Skeletal muscle cell (primary cell): Measurements from ENCODE around the gene CXCR6.

Experiments used
- DNase-seq: peaks from one replicate; pipeline ENCODE4 v3.0.0-alpha.2; 2010; ENCODE audit warnings: low read depth
- H3K4me3 ChIP-seq: 2 replicates; pipeline ENCODE4 v1.5.1; 2011; ENCODE audit warnings: low read depth, mild to moderate bottlenecking, control low read depth, low read length, moderate library complexity

The CXCR6 gene

DNA sequence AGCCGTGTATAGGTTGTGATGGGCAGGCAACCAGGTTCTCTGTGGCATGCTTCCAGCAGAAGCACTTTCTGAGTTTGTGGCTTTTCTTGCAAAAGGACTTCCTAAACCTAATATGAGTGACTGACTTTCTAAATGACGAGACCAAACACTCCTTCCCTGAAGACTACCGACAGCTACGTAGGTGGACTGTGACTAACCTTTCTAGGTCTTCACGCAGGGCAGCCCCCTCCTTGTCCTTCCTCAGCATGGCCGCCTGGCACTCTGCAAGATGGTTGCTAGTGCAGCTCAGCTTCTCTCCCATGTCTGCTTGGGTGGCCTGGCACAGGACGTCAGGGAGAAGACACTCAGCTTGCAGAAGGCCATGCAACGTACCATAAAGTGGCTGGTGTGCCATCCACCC is 20.9 kb downstream of the CXCR6 start:
- H3K4me3 ChIP-seq = no peak overlapping the region
- DNase-seq = no peak

DNA sequence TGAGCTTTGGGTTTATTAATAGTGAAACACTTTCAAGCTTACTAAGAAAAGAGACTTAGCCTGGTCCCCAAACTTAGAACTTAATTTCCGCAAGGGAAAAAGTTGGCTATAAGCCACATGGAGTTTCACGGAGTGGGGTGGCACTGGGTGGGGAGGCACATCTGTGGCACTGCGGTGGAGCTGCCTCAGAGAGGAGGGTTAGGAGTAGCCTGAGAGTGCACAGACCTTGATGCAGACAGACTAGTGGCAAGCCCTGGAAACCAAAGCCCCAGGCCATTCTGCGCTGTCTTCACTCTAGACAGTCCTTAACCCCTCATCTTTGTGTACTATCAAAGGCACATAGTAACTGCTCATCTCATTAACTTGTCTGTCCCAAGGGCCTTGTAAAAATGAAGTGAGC is 22.0 kb downstream of the CXCR6 start:
- no peak overlapping the region for H3K4me3 ChIP-seq

DNA sequence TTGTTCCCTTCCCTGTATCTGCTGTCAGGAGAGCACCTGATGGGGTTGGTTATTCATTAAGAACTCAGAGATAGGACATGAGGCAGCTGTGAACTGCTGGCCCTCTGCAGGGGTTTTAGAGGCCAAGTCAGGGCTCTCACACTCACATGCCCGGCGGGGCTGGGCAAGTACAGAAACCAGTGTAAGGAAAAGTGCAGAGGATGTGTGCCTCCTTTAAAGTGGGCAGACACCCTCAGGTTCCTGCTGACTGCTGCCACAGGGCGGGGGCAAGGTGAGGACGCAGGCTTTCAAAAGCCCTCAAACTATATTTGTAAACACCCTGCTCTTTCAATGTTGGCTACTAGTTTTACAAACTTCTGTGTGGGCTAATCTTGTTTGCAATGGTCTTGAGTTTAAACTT is 22.4 kb downstream of the CXCR6 start:
- no peak overlapping the region for H3K4me3 ChIP-seq
- DNase-seq = no peak

More for the DNA sequence above, 22.0 kb downstream of the CXCR6 start:
- DNase-seq = no peak

DNA sequence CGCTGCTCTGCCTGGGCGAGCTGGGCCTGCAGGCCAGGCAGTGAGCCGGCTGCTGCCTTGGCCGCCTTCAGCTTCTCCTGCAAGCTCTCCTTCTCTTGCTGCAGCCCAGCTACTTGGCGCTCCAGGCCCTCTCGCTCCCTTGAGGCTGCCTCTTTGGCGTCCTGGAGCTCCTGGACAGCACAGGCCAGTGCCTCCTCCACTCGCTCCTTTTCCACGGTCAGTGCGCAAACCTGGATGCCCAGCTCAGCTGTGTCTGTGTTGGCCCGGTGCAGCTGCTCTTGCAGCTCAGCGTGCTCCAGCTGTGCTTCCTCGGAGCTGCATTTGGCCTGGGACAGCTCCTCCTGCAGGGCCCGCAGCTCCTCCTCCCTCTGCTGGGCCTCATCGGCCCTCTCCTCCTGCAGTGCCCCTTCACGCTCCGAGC is 23.1 kb downstream of the CXCR6 start:
- DNase-seq = no peak
- H3K4me3 ChIP-seq = no peak overlapping the region

DNA sequence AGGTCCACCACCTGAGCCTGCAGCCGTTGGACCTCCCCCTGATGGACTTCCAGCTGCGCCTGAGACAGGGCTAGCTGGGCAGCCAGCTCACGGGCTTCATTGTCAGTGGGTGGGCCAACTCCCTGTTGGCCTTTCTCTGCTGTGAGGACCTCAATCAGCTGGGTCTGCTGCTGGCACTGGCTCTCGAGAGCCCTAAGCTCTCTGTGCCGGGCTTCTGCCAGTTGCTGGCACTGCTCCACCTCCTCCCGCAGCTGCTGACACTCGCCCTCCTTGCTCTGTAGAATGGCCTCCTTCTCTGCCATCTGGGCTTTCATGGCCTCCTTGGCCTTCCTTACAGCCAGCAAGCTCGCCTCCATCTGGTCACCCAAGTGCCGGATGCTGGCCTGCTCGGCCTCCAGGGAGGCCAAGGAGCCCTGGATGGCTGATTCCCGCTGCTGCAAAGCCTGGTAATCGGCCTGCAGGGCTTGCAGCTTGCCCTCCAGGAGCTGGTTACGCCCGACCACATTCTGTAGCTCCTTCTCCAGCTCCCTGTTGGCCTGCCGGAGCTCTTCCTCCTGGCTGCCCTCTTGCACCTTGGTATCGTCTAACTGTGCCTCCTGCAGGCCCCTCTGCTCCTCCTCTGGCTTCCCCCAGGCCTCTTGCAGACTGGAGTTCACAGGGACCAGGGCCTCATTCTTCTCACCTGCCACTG is 23.8 kb downstream of the CXCR6 start:
- H3K4me3 ChIP-seq = no peak overlapping the region

DNA sequence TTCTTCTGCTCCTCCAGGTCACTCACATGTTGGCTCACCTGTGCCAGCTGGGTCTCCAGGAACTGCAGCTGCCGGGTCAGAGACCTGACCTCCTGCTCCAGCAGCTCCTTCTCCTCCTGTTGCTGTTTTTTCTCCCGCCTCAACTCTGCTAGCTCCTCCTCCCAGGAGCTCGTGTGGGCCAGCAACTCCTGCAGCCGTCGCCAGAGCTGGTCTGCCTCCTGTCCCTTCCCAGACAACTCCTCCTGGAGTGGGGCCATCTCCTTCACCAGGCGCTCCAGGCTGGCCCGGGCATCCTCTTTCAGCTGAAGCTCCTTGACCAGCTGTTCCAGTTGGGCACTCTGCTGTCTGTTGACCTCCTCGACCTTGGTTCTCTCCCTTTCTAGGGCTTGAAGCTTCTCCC is 24.5 kb downstream of the CXCR6 start:
- no peak for DNase-seq
- H3K4me3 ChIP-seq = no peak overlapping the region

More for the DNA sequence above, 23.8 kb downstream of the CXCR6 start:
- DNase-seq = no peak

DNA sequence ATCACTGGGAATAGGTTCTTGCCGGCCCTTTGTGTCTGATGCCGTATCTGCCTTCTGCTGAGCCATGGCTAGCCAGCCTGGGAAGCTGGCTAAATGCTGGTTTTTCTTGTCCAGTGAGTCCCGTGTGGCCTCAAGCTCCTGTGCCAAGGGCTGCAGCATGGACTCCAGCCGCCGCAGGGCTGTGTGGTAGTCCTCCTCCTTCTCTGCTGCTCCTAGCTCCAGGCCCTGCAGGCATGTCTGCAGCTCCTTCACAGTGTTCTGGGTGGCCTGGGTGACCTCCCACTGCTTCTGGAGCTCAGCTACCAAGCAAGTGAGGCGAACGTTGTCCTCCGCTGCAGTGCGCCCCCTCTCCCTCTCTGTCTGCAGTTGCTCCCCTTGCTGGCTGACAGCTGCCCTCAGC is 24.9 kb downstream of the CXCR6 start:
- no peak overlapping the region for H3K4me3 ChIP-seq
- DNase-seq = no peak

DNA sequence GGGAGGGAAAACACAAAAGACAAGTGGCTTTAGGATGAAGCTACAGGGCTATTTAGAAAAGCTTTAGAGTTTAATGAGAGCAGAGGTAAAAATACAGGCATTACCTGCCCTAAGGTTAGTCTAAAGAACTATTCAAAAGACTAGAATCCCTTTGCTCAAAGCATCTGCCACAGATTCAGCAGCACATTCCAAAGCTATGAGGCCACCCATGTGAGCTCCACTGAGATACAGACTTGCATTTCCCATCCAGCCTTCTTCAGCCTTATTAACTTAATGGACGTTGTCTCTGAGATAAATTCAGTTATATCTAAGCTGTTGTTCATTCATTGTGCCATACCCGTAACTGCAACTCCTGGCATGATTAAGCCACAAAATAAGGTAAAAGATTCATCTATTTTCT is 25.4 kb downstream of the CXCR6 start:
- no peak for DNase-seq

DNA sequence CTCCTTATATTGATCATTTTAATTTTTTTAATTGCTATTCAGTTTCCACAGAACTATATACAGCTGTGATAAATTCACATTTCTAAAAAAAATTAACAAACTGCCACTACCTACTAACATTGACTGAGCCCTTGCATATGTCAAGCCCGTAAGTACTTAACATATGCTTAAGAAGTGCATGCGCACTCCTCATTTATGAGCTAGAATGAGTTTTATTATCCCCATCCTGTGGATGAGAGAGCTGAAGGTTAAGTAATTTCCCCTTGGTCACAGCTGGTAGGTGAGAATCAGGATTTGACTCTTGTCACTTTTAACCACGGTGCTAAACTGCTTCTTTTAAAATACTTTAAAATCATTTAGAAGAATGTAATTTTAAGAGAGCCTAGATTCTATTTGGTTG is 25.9 kb downstream of the CXCR6 start:
- H3K4me3 ChIP-seq = no peak overlapping the region
- no peak for DNase-seq

More for the DNA sequence above, 25.4 kb downstream of the CXCR6 start:
- H3K4me3 ChIP-seq = no peak overlapping the region

DNA sequence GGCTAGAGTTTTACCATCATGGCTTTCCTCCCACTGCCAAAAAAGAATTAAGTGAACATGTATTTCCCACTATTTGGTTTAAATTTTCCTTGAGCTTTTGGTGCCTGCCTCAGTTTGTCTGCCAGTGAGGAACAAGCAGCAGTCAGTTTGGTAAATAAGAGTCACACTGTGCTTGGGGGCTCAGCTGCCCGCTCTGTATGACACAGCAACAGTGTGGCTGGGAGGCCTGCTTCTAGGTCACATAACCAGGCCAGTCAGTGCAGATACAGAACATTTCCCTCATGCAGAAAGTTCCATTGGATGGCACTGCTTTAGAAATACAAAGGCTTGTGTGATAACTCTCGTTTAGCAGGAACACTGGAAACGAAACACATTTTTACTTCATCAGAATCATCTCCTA is 26.7 kb downstream of the CXCR6 start:
- H3K4me3 ChIP-seq = no peak overlapping the region
- DNase-seq = no peak

DNA sequence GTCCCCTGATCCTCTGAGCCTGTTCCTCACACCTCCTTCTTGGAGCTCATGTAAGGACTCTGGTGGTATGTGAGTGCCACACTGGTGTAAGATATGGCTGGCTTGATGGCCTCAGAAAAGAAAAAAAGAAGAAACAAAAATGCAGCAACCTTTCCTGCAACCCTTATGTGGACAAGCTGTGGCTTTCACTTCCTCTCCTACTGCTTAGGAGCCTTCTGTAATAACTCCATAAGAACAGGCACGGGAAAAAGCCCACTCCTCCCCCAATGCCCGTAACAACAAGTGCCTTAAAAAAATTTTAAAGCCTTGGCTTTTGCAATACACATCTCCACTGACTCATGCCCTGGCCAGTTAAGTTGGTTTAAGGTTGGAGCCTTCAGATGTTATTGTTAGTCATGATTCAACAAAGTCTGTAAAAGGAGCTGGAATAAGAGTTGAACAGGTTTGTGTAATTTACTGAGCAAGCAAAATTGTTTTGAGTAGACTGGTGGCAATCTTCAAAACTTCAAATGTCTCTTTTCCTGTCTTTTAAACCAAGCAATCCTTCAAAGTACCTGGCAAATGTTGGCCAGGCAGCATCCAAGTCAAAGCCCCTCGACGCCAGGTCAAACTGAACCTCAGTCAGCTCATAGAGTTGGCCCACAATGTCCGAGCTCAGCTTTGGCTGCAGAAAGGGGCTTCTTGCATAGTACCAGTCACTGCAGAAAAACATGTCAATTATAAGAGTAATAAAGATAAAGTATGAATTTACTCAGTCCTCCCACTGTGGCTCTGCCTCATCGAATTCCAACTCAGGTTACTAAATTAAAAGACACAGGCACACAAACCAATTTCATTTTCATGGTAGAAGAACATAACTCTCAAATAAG is 29.5 kb downstream of the CXCR6 start:
- H3K4me3 ChIP-seq = no peak overlapping the region
- peak; percentile 81 for DNase-seq

DNA sequence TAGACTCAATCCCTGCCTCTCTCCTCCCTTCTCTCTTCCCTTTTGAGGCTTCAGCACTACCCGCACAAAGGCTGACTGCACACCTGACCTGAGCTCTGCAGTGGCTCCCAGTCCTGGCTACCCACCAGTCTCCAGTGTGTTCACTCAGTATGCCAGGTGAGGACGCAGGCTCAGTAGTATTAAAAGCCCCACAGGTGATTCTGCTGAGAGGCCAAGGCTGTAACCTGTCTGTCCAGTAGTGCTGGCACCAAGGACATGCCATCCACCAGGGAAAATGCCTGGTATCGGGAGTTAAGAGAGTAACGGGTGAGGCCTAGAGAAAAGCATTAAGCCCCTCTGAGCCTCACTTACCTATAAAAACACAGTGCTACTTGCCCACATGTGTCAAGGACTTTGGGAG is 31.4 kb downstream of the CXCR6 start:
- DNase-seq = no peak
- H3K4me3 ChIP-seq = no peak overlapping the region

DNA sequence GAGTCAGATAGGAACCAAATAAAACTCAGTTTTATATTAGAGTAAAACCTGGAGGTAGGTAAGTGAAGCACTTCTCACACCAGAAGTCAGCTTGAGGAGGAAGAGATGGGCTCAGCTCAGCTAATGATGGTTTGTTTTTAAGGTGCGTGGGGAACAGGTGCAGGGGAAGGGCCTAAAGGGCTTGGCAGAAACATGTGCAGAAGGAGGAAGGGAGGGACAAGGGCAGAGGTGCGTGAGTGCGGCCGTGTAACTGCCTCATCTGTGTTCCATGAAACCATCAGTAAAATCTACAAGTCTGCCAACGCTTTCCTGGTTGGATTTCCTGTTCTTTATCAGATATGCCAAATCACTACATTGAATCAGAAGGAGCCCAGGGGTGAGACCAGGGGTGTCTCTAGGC is 32.4 kb downstream of the CXCR6 start:
- no peak for DNase-seq

DNA sequence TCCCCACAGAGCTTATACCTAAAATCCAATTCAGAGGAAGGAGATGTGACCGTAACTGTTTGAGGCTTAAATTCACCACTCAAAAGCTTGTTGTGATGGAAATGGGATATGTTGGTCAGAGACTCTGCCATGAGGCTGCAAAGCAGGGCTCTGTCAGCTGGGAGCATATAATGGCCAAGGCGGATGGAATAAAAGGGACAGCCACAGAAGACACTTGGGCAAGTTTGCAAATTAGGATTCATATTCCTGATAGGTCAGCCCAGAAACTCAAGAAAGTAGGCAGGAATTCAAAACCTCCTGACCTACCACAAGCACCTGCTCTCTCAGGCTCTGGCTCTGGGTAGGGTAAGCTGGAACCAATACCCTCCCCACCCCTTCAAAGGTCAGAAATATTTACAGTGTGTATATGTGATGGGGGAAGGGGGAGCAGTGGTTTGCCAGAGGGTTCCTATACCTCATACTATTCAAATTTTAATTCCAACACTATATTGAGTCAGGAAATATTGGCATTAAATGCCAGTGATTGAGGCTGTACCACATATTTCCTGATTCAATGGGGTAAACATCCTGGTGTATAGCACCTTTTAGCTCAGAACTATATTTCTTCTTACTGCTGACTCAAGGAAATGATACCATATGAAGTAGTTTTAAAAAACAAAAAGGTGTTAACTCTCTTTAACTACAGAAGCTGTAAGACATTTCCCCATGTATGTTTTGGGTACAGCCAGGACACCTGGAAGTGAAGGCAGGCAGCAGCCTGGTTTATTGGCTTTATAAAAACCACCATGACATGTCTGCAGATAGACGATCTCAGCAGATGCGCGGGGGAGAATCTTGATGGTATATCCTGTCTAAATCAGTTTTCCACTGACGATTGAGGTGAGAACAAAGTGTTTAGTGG is 33.2 kb downstream of the CXCR6 start:
- H3K4me3 ChIP-seq = no peak overlapping the region
- no peak for DNase-seq

More for the DNA sequence above, 32.4 kb downstream of the CXCR6 start:
- H3K4me3 ChIP-seq = no peak overlapping the region

DNA sequence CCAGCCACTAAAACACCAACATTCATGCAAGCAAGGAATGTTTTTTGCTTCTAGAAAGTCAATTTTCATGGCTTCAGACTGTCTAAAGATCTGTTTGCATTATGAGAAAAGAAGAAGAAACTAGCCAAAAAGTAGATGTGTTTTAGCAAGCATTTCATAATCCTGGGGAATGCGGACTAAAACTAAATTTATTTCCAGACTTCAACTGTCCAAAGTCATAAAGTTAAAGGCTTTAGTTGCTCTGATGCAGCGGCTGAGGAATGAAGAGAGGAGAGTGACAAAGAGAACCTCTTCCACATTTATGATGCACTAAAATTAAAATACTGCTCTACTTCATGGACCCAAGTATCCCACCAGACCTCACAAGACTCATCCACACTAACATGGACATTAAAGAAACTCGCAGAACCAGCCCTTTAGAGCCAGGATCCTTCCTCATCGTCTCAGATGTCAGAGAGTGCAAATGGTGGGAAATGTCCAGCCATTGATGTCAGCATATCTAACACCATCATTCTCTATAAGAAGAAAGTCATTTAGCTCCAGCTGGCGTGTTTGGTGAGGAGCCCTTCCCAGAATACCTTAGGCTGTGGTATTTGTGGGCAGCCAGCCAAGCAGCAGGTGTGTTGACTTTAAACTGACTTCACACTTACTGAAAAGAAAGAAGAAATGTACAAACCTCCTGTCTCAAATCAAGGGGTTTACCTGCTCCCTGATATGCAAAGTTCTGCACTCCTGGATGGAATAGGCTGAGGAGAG is 34.9 kb downstream of the CXCR6 start:
- H3K4me3 ChIP-seq = no peak overlapping the region
- DNase-seq = no peak

DNA sequence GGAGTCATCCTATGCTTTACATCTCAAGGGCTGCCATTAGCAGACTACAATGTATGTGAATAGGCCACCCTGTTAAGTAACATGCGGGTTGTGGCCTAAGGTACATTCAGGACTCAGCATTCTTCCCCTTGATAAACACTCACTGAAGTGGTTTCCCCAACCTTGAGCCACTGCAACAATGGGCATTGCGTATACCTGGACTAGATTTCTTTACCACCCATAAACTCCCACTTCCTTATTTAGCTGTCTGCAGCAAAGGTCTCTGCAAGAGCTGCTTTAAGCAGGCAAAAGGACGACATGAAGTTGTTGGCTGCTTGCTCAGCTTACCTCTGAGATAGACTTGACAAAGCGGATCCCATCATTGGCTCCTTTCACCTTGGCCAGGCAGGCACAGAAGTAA is 36.1 kb downstream of the CXCR6 start:
- H3K4me3 ChIP-seq = no peak overlapping the region
- DNase-seq = no peak

DNA sequence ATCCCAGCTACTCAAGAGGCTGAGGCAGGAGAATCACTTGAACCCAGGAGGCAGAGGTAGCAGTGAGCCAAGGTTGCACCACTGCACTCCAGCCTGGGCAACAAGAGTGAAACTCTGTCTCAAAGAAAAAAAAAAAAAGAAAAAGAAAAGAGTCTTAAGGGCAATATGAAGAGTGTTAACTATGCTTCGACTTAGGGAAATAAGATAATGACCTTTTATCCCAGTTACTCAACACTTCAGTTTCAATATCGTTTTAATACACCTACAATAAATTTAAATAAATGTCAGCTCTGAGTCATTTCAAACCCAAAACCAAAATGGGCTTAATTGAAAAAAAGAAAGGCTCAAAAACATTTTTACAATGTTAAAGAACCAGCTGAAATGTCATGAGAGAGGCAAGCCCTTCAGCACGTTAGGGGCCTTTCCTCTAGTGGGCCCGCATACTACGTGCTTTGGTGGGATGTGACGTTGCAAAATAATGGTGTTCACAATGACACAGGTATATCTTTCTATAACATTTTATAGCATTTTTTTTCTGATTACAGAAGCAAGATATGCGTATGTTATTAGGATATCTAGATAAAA is 37.1 kb downstream of the CXCR6 start:
- DNase-seq = no peak
- H3K4me3 ChIP-seq = no peak overlapping the region

DNA sequence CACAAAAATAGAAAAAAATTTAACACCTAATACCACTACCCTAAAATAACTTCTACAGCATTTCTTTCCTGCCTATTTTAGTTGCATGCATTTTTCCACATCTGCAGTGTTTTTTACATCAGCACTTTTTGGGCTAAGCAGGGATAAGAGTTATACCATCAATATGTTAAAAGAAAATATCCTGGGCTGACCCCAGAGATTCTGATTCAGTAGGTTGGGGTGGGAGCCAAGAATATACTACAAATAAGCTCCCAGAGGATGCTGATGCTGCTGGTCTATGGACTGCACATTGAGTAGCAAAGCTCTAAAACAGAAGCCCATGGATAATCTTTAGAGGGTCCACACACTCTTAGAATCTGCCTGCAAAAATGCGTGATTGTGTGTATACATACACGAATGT is 37.6 kb downstream of the CXCR6 start:
- no peak overlapping the region for H3K4me3 ChIP-seq
- DNase-seq = no peak
